Panc1 (cell line): Measurements from ENCODE around the gene YBX1. TPM values are rescaled to one million over a fixed set of nuclear protein-coding genes. Genes with fewer than 3 reads are reported as not detected.

Experiments
- ATAC-seq: fragments of 200-7000 bp; cut with Tn5 transposase; 2 replicates; pipeline ENCODE4 v1.9.1; 2020; ENCODE audit warnings: mild to moderate bottlenecking, moderate library complexity
- BruUV-seq: library from RNA; stranded (reverse); fragments of 400-500 nt; replicated peaks from 2 replicates; lab custom pipeline; 2021; lab: Mats Ljungman, UMichigan
- CTCF ChIA-PET: fragments of 300-600 bp; sonication (Branson Sonifier 250); formaldehyde crosslinking; loops from one replicate; lab custom pipeline; 2022; ENCODE audit warnings: antibody characterized with exemption; lab: Charles Lee
- POLR2A ChIA-PET: fragments of 300-600 bp; sonication (Branson Sonifier 250); formaldehyde crosslinking; loops from one replicate; lab custom pipeline; 2022; ENCODE audit warnings: antibody characterized with exemption; lab: Charles Lee
- DNase-seq: peaks from one replicate; pipeline ENCODE4 v3.0.0-alpha.2; 2010; ENCODE audit warnings: low read depth, low spot score
- H3K27ac ChIP-seq: 2 replicates; pipeline ENCODE4 v1.5.1; 2011; ENCODE audit warnings: mild to moderate bottlenecking, low read length, inconsistent platforms
- H3K27me3 ChIP-seq: fragments of 200-500 bp; sonication (Bioruptor generic); 2 replicates; pipeline ENCODE4 v1.6.0; 2014; ENCODE audit warnings: low read length, inconsistent platforms; ENCODE audit not compliant: control insufficient read depth, insufficient read depth
- H3K36me3 ChIP-seq: fragments of 200-500 bp; sonication (Bioruptor generic); 2 replicates; pipeline ENCODE4 v1.5.1; 2014; ENCODE audit warnings: inconsistent platforms, mild to moderate bottlenecking, low read length, moderate library complexity; ENCODE audit not compliant: control insufficient read depth, insufficient read depth
- H3K4me1 ChIP-seq: 2 replicates; pipeline ENCODE4 v1.5.1; 2011; ENCODE audit warnings: inconsistent platforms, mild to moderate bottlenecking, low read length, moderate library complexity; ENCODE audit not compliant: control insufficient read depth, insufficient read depth
- H3K4me3 ChIP-seq, 2 experiments: 2 replicates each; pipeline ENCODE4 v1.5.1; 2011 to 2012; ENCODE audit warnings: low read depth in 2 of 2, low read length in 2 of 2, mild to moderate bottlenecking in 2 of 2, inconsistent platforms in 1 of 2, moderate library complexity in 1 of 2
- H3K9me3 ChIP-seq: fragments of 200-500 bp; sonication (Bioruptor generic); 2 replicates; pipeline ENCODE4 v1.5.1; 2014; ENCODE audit warnings: low read depth, mild to moderate bottlenecking, inconsistent platforms, low read length, moderate library complexity; ENCODE audit not compliant: control insufficient read depth, insufficient read depth
- POLR2AphosphoS5 ChIP-seq: IDR thresholded peaks from 2 replicates; pipeline ENCODE4 v1.6.1; 2012; ENCODE audit warnings: mild to moderate bottlenecking, low read depth, low read length, moderate library complexity
- SIN3A ChIP-seq: IDR thresholded peaks from 2 replicates; pipeline ENCODE4 v1.6.1; 2012; ENCODE audit warnings: low read depth, mild to moderate bottlenecking, low read length, moderate library complexity, borderline replicate concordance; ENCODE audit not compliant: insufficient read depth
- TCF7L2 ChIP-seq: IDR thresholded peaks from 2 replicates; pipeline ENCODE4 v1.6.1; 2011; ENCODE audit warnings: mild to moderate bottlenecking, low read depth, low read length, inconsistent platforms
- in situ Hi-C: cut with HindIII; loops from 2 replicates; pipeline ENCODE4 v1.10.0; 2016; ENCODE audit warnings: low sequenced_read_pairs, low pct_unique_long_range_greater_than_20kb
- intact Hi-C: fragments of 100-400 bp; cut with micrococcal nuclease; formaldehyde crosslinking; loops from one replicate; pipeline ENCODE4 v1.10.0; 2022; ENCODE audit not compliant: unreplicated experiment
- total RNA-seq: library from RNA; stranded (reverse); gene quantifications from one replicate; pipeline ENCODE4 v1.2.1, GENCODE V29; 2021; ENCODE audit not compliant: unreplicated experiment
- TF ChIP-seq, protein P1 (sequence below), 2 experiments: IDR thresholded peaks; 2 replicates each; pipeline ENCODE4 v1.6.1; 2011 to 2012; ENCODE audit warnings: low read depth in 2 of 2, control low read depth in 1 of 2, low read length in 1 of 2, mild to moderate bottlenecking in 1 of 2, moderate library complexity in 1 of 2; ENCODE audit not compliant: insufficient read depth in 1 of 2
- TF ChIP-seq, protein P2 (sequence below): fragments of 450-650 bp; IDR thresholded peaks from 2 replicates; pipeline ENCODE4 v1.5.1; 2017; ENCODE audit warnings: mild to moderate bottlenecking

YBX1 gene
- total RNA-seq, 1 experiment from 2014 or later, result 908 TPM

DNA sequence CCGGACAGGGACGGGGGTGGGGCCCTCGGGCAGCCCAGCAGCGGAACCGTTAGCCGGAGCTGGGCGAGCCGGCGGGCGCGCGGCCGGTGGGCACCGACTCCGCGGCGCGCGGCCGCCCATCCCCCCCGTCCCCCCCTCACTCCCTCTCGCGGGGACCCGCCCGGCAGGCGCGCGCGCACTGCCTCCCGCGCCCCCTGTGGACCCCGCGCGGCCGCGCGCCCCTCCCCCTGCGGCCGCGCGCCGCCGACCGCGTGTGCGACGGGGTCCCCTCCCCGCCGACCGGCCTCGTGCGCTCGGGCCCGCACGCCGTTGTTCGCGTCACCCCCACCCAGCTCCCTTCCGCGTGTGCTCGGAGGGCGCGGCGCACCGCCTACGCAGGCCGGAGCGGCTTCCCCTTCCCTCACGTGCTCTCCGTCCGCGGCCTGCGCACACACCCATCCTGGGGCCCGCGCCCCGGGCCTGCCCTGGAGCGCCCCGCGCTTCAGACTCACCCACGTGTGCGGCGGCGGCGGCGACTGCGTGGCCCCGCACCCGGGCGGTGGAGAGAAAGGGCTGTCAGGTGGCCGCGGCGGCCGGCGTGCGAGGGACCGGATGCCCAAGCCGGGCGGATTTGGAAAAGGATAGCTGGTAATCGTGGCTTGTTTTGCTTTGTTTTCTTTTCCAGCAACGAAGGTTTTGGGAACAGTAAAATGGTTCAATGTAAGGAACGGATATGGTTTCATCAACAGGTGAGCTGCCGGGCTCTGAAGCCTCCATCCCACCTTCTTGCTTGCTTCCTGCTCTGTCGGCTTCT is 717 bp downstream of the YBX1 start:
- Histone ChIP-seq H3K27me3 (no peaks in the 10 kb centered on the region), H3K4me1 (peaks cover 42% of the 10 kb centered on the region), H3K4me3 (peak overlapping the region; percentile 91 to 97), H3K27ac (peak overlapping the region; percentile 94), H3K36me3 (peaks cover 27% of the 10 kb centered on the region), H3K9me3 (no peaks in the 10 kb centered on the region)
- peak; percentile 68 for ATAC-seq
- DNase-seq, result no peak
- no TSS peak for BruUV-seq
- peak; percentile 29; the same call in 1 of the 2 replicates for TF ChIP-seq SIN3A
- TF ChIP-seq POLR2AphosphoS5, result peak; percentile 23; the same call in 1 of the 2 replicates
- TF ChIP-seq TCF7L2, result no peak
- TF ChIP-seq, protein P1, sequence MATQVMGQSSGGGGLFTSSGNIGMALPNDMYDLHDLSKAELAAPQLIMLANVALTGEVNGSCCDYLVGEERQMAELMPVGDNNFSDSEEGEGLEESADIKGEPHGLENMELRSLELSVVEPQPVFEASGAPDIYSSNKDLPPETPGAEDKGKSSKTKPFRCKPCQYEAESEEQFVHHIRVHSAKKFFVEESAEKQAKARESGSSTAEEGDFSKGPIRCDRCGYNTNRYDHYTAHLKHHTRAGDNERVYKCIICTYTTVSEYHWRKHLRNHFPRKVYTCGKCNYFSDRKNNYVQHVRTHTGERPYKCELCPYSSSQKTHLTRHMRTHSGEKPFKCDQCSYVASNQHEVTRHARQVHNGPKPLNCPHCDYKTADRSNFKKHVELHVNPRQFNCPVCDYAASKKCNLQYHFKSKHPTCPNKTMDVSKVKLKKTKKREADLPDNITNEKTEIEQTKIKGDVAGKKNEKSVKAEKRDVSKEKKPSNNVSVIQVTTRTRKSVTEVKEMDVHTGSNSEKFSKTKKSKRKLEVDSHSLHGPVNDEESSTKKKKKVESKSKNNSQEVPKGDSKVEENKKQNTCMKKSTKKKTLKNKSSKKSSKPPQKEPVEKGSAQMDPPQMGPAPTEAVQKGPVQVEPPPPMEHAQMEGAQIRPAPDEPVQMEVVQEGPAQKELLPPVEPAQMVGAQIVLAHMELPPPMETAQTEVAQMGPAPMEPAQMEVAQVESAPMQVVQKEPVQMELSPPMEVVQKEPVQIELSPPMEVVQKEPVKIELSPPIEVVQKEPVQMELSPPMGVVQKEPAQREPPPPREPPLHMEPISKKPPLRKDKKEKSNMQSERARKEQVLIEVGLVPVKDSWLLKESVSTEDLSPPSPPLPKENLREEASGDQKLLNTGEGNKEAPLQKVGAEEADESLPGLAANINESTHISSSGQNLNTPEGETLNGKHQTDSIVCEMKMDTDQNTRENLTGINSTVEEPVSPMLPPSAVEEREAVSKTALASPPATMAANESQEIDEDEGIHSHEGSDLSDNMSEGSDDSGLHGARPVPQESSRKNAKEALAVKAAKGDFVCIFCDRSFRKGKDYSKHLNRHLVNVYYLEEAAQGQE (IDR thresholded peaks at IDR 0.05; ENCODE audit: insufficient read depth in 1 of 2, low read depth in 2 of 2, low read length in 1 of 2), result no peak
- TF ChIP-seq, protein P2, sequence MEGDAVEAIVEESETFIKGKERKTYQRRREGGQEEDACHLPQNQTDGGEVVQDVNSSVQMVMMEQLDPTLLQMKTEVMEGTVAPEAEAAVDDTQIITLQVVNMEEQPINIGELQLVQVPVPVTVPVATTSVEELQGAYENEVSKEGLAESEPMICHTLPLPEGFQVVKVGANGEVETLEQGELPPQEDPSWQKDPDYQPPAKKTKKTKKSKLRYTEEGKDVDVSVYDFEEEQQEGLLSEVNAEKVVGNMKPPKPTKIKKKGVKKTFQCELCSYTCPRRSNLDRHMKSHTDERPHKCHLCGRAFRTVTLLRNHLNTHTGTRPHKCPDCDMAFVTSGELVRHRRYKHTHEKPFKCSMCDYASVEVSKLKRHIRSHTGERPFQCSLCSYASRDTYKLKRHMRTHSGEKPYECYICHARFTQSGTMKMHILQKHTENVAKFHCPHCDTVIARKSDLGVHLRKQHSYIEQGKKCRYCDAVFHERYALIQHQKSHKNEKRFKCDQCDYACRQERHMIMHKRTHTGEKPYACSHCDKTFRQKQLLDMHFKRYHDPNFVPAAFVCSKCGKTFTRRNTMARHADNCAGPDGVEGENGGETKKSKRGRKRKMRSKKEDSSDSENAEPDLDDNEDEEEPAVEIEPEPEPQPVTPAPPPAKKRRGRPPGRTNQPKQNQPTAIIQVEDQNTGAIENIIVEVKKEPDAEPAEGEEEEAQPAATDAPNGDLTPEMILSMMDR, result no peak
- ChIA-PET POLR2A (interaction anchor here (0.7 to 1.0 kb wide), 2 partner anchors 19 to 545 kb away, joined by 3 to 4 read pairs; no protein-coding TSS in a partner anchor), CTCF (no interaction called here)
- in situ Hi-C loops (no loop called here), intact Hi-C loops (no loop called here)

DNA sequence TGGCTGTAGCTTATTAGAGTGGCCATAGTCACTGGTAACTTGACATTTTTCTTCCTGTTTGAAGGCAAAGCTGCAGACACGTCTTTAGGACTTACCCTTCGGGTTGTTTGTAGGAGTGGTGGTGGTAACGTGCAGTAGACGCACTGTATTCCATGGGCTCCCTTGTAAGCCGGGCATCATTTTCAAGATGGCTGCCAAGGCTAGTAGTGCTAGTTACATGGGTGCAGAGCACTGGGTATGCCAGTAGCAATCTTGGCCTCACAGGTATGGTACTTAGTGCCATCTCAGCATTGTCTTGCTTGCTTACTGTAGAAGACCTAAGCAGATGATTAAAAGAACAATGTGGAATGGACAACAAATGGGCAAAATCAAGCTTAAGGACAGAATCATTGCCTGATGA is 1.9 kb downstream of the YBX1 start:
- ATAC-seq, result no peak
- intact Hi-C loops, result no loop called here
- DNase-seq, result no peak
- CTCF ChIA-PET, result no interaction called here
- POLR2A ChIA-PET, result no interaction called here
- Histone ChIP-seq H3K9me3 (no peaks in the 10 kb centered on the region), H3K27ac (peak overlapping the region; percentile 94), H3K36me3 (peaks cover 35% of the 10 kb centered on the region), H3K4me1 (peaks cover 54% of the 10 kb centered on the region), H3K27me3 (no peaks in the 10 kb centered on the region), H3K4me3 (peak overlapping the region; percentile 91 to 97)
- 0 out of 2 replicates have a peak, but pooled peaks have one; percentile 23 for TF ChIP-seq SIN3A
- TF ChIP-seq POLR2AphosphoS5, result no peak
- TF ChIP-seq, protein P1 (IDR thresholded peaks at IDR 0.05; ENCODE audit: insufficient read depth in 1 of 2, low read depth in 2 of 2, low read length in 1 of 2), result no peak
- no peak for TF ChIP-seq TCF7L2
- TF ChIP-seq, protein P2, result no peak
- in situ Hi-C loops, result no loop called here
- BruUV-seq, result no TSS peak
